Epithelial cell of proximal tubule (primary cell): ENCODE measurements around the gene CER1. TPM values are rescaled to one million over a fixed set of nuclear protein-coding genes. Genes with fewer than 3 reads are reported as not detected.

Experiments
- DNase-seq: peaks from one replicate; pipeline ENCODE4 v3.0.0-alpha.2; 2011; ENCODE audit warnings: low read depth
- H3K4me3 ChIP-seq: 2 replicates; pipeline ENCODE4 v1.5.1; 2011; ENCODE audit warnings: low read depth, mild to moderate bottlenecking, low read length
- CTCF ChIP-seq: conservative IDR thresholded peaks from 2 replicates; pipeline ENCODE4 v1.5.1; 2012; ENCODE audit warnings: low read depth, mild to moderate bottlenecking, low read length
- total RNA-seq: library from RNA; depleted of rRNA; stranded (reverse); fragments of >200 nt; gene quantifications from 2 replicates; pipeline ENCODE4 v1.2.3, GENCODE V29; 2015

The CER1 gene
- total RNA-seq, 1 donor from 2014 or later: not detected

DNA sequence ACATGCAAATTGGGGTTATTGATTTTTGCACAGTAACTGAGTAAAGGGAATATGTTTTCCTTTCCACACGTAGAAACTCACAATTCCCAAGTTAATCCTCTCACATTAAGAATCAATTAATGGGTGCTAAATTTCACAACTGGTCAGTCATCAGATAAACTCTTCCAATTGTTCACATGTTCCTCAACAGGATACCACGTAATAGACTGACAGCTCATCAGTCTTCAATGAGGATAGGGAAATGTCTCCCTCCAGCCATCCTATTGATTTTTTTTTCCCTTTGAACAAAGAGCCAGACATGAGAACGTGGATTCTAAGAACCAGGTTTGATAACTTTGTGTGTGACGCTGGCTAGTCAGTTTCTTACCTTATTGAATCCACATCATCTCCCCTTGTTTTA lies 768 bp upstream of the CER1 start:
- no peak overlapping the region for H3K4me3 ChIP-seq
- DNase-seq: no peak
- no peak for TF ChIP-seq CTCF

- no peak overlapping the region for H3K4me3 ChIP-seq
- no peak for TF ChIP-seq CTCF
- DNase-seq: no peak
These were observed 3.2 kb downstream of the CER1 start for GRCh38 chr9:14719231-14719923.

GRCh38 chr9:14715102-14715501 lies 7.4 kb downstream of the CER1 start:
- no peak overlapping the region for H3K4me3 ChIP-seq
- no peak for DNase-seq
- TF ChIP-seq CTCF: no peak

DNA sequence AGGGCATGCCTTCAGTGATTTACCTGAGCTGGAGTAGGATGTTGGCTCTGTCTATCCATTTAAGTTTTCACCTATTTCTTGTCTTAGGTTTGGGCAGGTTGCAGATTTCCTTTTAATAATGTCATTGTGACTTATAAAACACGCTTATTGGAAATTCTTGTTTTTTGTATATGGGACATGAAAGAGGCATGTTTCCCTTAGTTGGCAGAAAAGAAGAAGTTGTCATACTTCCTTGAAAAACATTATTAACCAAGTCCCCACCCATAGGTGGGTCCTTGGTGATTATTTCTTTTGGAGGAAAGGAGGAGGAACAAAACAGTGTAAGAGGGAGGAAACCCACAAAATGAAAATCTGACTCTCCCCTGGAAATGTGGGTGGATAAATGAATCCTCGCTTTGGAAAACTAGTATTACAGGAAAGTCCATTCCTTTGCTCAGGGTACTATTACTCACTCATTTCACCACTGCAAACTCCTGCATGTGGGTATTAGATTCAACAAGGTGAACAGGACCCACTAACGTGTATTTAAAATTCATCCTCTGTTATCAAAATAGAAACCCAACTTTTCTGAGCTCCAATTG lies 9.3 kb downstream of the CER1 start:
- H3K4me3 ChIP-seq: no peak overlapping the region
- no peak for TF ChIP-seq CTCF

GRCh38 chr9:14710804-14711203 lies 11.7 kb downstream of the CER1 start:
- TF ChIP-seq CTCF: no peak
- no peak overlapping the region for H3K4me3 ChIP-seq
- DNase-seq: no peak

More for the DNA sequence above, 9.3 kb downstream of the CER1 start:
- no peak for DNase-seq

DNA sequence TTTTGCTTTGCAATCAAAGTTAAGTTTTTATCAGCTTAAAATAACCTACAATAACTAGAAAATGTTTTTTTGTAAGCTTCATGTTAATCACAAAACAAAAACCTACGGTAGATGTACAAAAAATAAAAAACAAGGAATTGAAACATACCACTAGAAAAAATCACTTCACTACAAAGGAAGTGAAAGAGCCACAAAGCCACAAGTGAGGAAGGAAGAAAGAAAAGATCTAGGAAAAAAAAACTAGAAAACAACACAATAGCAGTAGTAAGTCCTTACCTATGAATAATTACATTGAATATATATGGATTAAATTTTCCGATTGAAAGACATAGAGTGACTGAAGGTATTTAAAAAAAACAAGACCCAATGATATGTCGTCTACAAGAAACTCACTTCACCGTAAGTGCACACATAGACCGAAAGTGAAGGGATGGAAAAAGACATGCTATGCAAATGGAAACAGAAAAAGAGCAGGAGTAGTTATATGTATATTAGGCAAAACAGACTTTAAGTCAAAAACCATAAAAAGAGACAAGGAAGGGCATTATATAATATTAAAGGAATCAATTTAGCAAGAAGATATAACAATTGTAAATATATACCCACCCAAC lies 15.9 kb downstream of the CER1 start:
- DNase-seq: no peak
- no peak for TF ChIP-seq CTCF

GRCh38 chr9:14705079-14705478 lies 17.5 kb downstream of the CER1 start:
- no peak for DNase-seq
- TF ChIP-seq CTCF: no peak
- no peak overlapping the region for H3K4me3 ChIP-seq

More for the DNA sequence above, 15.9 kb downstream of the CER1 start:
- no peak overlapping the region for H3K4me3 ChIP-seq
